Right ventricle myocardium superior (tissue), 1 donor: ENCODE results near the gene CNN3. TPM values are rescaled to one million over a fixed set of nuclear protein-coding genes. Genes with fewer than 3 reads are reported as not detected.
A peak's percentile ranks its signal among the peaks of the same experiment; 100 is the strongest.

ENCODE experiments used
- ATAC-seq: fragments of 200-7000 bp; cut with Tn5 transposase; one replicate; pipeline ENCODE4 v1.9.1; 2020; ENCODE audit warnings: mild to moderate bottlenecking; ENCODE audit not compliant: poor library complexity
- DNase-seq: peaks from one replicate; pipeline ENCODE4 v3.0.0-alpha.2; 2020
- intact Hi-C: fragments of 100-400 bp; cut with DNase I; formaldehyde crosslinking; loops from one replicate; pipeline ENCODE4 v1.11.2; 2022
- total RNA-seq: library from RNA; stranded (reverse); fragmentation: NEBNext Ultra II Directional; extraction: Animal tissue kit (Norgen Biotek cat#: 25700); gene quantifications from one replicate; pipeline ENCODE4 v1.2.1, GENCODE V29; 2021
- donor health status: DM: no; HTN: yes; CAD: no; lungs with severe emphysema.

The CNN3 gene
- total RNA-seq, 1 donor from 2014 or later: 49.4 TPM

DNA sequence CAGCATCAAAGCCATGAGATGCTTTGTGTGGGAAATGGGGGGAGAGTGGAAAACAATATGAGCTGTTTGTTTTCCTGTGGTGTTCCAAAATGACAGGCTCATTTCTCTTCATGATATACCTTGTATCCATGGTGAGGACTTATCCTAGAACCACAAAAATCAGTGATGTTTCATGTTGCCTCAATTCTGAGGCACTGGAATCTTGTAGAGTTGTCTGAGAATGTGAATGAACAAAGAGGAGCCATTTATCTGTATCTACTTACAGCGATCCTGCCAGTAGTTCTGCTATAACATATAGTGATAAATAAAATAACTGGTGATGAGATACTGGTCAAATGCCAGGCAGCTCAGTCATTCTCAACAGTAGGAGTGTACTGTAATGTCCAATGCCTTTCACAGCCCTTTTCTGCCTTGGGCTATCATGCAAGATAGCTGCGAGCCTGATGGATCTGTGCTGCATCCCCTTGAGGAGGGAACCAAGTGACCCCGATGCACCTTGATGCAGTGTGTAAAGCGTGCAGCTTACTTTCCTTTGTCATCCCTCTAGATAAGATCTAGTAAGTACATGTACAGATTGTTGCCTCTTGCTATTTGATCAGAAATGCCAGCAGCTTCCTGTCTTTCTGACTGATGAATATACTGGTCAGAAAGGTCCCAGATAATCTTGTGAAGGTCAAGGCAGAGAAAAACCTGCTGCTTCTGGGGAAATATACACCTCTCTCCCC is 54.0 kb downstream of the CNN3 start:
- DNase-seq: no peak
- intact Hi-C loops: no loop called here
- ATAC-seq: no peak

DNA sequence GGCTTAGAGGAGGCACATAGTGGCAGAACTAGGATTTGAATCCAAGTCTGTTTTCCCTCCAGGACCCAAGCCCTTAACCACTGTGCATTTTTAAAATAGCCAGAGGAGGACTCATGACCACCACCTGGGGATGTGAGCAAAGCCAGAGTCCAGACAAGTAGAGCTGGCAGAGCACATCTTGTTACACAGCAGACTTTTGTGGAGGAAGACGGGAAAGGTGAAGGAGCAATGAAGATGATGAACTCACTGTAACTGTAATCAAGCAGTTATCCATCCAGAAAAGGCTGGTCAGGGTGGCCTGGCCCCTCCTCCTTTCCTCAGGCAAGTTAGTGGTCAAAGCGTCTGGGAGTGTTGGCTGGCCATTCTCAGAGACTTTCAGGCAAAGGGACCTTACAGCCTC is 55.9 kb downstream of the CNN3 start:
- intact Hi-C loops: no loop called here
- DNase-seq: no peak
- ATAC-seq: no peak

DNA sequence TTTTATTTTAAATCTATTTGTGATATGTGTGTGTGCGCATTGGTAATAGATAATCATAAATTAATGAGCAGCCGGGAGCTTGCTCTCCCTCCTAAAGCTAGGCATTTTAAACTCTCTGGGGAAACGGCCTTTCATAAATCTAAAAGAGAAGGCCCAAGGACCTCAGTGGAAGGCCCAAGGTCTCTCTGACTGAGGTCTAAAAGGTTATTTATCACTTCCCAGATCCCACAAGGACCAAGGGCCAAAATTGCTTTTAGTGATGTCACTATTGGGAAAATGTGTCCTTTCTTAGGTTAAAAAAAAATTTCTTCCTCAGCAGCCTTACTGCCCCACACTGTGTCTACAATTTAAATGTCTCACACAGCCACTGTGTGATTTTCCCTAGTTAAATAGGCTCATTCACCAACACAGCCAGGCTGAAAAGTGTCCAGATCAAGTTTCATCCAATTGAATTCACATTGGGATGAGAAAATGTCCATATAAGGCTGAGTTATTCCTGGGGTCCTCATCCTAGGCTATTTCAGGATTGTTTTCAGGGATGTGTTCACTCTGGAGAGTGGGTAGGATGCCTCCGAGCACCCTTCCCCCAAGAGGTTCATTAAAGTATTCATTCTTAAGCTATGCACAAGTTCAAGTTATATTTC is 60.6 kb downstream of the CNN3 start:
- DNase-seq (no peak), ATAC-seq (no peak)
- intact Hi-C loops: no loop called here

DNA sequence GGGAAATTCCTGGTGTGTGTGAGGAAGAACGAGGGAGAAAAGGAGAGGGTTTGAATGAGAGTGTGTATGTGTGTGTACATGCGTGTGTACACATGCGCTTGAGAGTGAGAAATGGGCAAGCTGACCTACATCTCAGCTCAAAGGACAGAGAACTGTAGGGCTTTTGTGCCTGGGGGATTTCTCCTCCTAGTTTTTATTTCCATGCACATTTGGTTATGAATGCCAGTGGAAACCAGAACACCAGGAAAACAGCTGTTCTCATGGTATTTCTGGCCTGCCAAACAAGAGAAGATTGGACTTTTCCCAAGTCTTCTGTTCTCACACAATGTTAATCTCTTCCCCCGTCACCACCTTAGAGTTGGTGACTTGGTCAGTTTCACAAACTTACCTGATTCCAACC is 61.5 kb downstream of the CNN3 start:
- intact Hi-C loops: no loop called here
- peak; percentile 50 for ATAC-seq

DNA sequence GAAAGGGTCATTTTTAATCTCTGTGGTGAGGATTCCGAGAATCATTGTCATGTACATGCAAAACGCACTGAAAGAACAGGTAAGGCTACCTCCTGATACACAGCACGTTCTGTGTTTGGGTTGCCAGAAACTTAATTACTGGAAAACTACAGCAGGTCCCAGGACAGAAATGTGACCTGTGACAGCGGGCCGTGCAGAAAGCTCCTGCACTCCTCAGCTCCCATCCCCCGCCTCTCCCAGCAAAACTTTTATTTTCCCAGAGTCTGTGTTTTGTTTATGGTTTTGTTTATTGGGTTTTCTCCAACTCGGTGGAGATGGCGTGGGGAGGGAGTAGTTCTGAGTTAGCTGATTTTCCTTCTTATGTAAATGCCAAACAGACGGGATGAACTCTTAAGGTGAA is 62.1 kb downstream of the CNN3 start:
- DNase-seq: no peak
- ATAC-seq: peak; percentile 33
- intact Hi-C loops: loop anchor here (5.0 kb wide), 1 partner anchor 47 kb away; no protein-coding TSS in a partner anchor

More for the DNA sequence above, 61.5 kb downstream of the CNN3 start:
- no peak for DNase-seq

DNA sequence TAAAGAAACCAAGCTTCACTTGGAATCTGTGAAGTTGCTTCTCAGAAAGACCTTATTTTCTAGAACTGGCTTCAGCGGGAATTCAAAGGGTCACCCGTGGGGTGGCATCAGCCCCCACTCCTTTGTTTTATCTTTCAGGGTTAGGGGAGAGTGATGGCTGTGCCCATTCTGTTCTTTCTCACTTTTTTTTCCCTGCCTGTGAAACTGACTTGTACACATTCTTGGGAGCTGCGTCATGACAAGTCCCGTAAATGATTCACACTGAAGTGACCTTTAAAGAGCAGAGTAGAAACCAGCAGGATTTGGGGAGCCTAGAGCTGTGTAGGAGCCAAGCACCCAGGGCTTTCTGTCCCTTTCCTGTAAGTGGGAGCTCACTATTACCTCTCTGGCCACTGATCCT is 63.0 kb downstream of the CNN3 start:
- DNase-seq: no peak
- peak; percentile 78 for ATAC-seq
- intact Hi-C loops: loop anchor here (5.0 kb wide), 1 partner anchor 48 kb away; no protein-coding TSS in a partner anchor

DNA sequence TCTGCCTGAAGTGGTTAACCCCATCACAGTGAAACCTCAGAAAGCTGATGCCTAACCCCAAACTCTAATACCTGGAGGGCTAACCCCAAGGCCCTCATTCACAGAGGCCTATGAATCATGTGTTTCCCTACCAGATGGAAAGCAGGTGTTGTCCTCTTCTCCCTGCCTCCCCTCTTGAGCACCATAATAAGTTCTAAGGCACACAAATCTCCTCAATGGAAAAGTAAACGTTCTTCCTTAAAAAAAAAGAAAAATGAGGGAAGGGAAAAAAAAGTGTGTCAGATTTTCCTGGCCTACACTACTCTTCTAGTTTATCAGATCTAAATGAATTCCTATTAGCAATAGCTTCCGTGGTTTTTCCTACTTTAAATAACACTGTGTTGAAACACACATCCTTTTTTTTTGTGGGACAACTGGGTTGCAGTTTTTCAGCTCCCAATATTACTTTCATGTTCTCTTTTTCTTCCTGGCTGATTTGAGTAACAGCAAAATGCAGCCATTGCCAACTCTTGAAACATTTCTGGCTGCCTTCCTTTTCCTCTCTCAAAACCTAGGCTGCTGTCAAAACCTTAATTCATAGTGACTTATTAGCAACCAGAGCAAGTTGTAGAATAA is 63.5 kb downstream of the CNN3 start:
- DNase-seq: no peak
- intact Hi-C loops: loop anchor here (5.0 kb wide), 1 partner anchor 49 kb away; no protein-coding TSS in a partner anchor
- ATAC-seq: peak; percentile 57

DNA sequence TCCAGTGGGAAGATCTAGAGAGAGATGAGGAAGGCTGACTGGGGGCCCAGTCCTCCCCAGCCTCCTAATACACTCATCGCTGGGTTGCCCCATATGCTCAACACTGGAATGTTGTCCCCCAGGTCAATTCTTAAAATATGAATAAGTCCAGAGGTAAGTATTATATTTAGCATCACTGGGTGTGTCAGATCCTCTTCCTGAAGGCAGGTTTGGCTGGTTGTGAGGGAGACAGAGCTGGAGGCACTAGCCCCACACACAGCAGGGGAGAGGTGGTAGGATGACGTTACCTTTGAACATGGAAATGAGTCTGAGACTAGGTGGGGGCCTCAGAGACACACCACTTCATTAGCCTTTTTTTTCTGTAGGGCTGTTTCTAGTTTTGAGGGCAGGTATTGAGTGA is 64.2 kb downstream of the CNN3 start:
- no peak for DNase-seq
- intact Hi-C loops: loop anchor here (5.0 kb wide), 1 partner anchor 50 kb away; no protein-coding TSS in a partner anchor
- ATAC-seq: no peak

DNA sequence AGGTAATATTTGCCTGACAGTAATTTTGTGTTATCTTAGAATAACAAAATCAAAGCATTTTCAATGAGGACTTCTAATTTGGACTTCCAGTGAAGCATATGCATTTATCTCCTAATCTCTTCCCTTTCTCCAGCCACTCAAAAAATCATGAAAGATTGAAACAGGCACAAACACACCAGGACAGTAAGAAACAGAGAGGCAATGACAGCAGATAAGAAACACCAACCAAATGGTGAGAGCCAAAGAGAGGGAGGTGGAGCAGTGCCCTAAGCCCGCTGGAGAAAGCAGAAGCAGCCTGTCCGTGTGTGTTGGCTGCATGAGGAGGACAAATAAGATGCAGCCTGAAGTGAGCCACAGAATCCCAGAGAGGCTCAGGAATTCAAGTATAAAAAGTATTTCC is 67.7 kb downstream of the CNN3 start:
- DNase-seq: no peak
- ATAC-seq: no peak
- intact Hi-C loops: no loop called here

DNA sequence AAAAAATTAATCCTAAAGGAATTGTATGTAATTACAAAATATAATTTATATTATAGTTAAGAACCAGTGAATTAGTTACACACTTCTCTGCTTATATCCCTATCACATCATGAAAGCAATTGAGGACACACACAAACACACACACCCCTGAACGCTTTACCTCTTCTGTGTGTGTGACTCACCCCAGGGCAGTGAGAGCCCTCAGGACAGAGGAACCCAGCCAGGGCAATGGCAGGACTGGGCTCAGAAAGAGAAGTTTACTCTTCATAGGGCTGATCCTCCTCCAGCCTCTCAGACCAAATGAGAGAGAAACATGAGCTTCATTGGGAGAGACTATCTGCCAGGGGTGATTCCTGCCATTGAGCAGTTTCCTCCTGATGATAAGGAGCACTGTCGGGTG is 68.6 kb downstream of the CNN3 start:
- DNase-seq (no peak), ATAC-seq (no peak)
- intact Hi-C loops: no loop called here

DNA sequence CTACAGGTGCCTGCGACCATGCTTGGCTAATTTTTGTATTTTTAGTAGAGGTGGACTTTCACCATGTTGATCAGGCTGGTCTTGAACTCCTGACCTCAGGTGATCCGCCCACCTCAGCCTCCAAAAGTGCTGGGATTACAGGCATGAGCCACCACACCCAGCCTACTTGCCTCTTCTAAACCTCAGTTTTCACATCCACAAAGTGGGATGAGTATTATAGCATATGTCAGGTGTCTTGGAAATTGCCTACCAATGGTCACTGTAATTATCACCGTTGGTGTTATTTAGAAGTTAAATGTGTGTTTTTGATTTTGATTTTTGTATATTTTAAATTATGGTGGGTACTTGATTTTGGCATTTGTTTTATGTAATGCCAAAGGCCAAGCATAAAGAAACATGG is 70.0 kb downstream of the CNN3 start:
- no peak for ATAC-seq
- intact Hi-C loops: no loop called here
- DNase-seq: no peak

DNA sequence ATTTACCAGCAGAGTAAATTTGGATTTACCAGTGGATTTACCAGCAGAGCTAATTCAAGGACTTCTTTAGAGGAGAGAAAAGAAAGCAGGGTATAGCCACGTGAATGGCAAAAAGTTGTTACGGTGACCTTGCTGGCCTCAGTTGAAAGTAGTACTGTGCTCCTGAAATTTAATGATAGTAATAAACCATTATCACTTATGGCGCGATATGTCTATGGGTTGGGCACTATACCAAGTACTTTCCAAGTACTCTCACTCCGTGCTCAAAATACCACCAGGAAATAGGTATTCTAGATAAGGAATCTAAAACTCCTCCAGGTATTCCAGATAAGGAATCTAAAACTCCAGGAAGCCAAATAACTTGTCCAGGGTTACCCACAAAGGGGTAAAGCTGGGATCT is 70.9 kb downstream of the CNN3 start:
- intact Hi-C loops: no loop called here
- DNase-seq (no peak), ATAC-seq (no peak)

DNA sequence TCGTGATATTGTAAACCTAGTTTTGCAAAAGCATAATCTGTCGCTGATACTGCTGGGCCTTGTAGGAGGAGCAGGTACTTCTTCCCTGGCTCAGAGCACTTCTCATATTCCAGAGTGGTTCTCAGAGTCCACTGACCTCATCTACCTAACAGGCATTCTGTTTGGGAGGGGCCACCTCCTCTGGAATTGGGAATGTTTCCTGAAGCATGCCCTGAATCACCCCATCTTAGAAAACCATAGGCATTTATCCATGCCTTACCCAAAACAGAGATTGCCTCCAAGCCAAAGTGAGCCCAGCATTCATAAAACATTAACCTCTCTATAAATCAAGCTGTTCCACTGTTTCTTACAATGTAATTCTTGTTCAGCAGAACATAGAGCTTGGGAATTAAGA is 71.6 kb downstream of the CNN3 start:
- intact Hi-C loops: no loop called here

DNA sequence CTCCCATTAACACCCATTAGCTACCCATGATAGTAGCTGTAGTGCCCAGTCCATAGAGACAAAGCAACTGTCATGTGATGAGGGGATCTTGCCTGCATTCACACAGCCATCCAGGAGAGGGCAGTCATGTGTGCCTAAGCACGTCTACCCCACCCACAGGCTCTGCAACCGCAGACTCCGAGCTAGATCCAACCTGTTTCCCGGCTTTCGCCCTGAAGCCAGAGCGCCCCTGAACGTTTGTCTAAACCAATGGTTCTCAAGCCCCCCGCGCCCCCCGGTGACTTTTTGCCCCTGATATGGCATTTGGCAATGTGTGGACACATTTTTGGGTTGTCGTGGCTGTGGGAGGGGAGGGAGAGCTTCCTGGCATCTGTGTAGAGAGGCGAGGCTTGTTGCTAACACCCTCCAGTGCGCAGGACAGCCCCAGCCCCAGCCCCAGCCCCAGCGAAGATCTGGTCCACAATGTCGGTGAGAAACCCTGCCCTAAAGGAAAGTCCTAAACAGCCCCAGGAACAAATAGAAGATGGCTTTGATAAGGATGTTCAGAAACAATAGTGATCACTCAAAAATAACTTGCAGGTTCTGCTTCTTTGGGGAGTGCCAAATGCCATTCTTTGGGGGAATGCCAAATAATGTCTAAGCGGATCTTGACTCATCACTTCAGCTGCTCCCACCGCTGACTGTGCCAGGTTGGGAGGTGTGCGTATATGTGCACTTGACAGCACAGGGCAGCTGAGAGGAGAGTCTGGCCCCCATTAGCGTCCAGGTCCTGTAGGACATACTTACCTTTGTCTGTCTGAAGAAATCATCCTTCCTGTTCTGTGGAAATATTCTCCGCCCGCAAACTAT is 72.2 kb downstream of the CNN3 start:
- ATAC-seq (peak; percentile 93), DNase-seq (peak; percentile 89)
- intact Hi-C loops: loop anchor here (1.0 kb wide), 1 partner anchor 188 kb away; no protein-coding TSS in a partner anchor

More for the DNA sequence above, 71.6 kb downstream of the CNN3 start:
- ATAC-seq: peak; percentile 10
- DNase-seq: no peak

DNA sequence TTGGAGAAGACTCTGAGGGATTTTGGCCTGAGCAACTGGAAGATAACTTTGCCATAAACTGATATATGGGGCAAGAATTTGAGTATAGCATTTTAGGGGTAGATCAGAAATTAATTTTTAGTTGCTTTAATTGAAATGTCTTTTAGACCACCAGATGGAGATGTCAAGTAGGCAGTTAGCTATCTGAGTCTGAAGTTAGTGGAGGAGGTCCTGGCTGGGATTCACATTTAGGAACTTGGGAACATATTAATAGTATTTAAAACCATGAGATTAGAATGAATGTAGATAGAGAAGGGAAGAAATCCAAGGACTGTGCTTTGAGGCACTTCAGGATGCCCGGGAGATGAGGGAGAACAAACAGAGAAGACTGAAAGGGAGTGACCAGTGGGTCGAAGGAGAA is 74.1 kb downstream of the CNN3 start:
- no peak for ATAC-seq
- no peak for DNase-seq
- intact Hi-C loops: no loop called here

DNA sequence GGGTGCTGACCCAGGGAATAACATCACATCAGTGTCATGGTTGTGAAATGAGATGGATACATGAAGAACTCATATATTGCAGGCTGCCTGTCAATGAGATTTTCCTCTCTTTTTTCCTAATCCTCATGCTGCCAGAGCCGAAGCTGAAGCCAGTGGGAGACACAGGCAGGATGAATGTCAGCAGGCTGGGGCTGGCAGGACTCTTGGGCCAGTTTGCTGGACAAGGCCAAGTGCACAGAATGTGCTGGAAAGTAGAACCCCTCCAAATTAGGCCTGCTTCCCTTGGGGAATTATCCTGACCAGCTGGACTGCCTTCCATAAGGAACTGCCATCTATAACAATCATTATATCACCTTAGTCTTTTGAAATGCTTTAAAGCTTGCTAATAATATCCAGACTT is 75.3 kb downstream of the CNN3 start:
- no peak for DNase-seq
- no peak for ATAC-seq
- intact Hi-C loops: no loop called here
